SK-N-SH treated with all-trans-retinoic acid at 6 μM for 48 hours (cell line): ENCODE data around the gene NHSL2.

Experiments used
- ATAC-seq: fragments of 200-7000 bp; cut with Tn5 transposase; 3 replicates; pipeline ENCODE4 v1.9.1; 2020; ENCODE audit warnings: mild to moderate bottlenecking, moderate library complexity
- ARNTL ChIP-seq: fragments of 450-650 bp; formaldehyde crosslinking; IDR thresholded peaks from 2 replicates; pipeline ENCODE4 v1.5.0; 2020; ENCODE audit warnings: low read depth, mild to moderate bottlenecking, moderate library complexity, borderline replicate concordance
- BACH2 ChIP-seq: fragments of 250-450 bp; sonication (Bioruptor Pico); IDR thresholded peaks from 2 replicates; pipeline ENCODE4 v1.9.0; 2021; ENCODE audit warnings: mild to moderate bottlenecking, borderline replicate concordance
- ESRRG ChIP-seq: fragments of 250-450 bp; sonication (Bioruptor Pico); IDR thresholded peaks from 2 replicates; pipeline ENCODE4 v1.6.1; 2021; ENCODE audit warnings: mild to moderate bottlenecking
- GLIS3 ChIP-seq: fragments of 250-450 bp; sonication (Bioruptor Pico); IDR thresholded peaks from 2 replicates; pipeline ENCODE4 v1.5.0; 2020; ENCODE audit warnings: mild to moderate bottlenecking, moderate library complexity
- ISL1 ChIP-seq: fragments of 250-450 bp; sonication (Bioruptor Pico); IDR thresholded peaks from 2 replicates; pipeline ENCODE4 v2.1.2; 2022; ENCODE audit warnings: mild to moderate bottlenecking, moderate library complexity
- OSR1 ChIP-seq: fragments of 250-450 bp; sonication (Bioruptor Pico); IDR thresholded peaks from 2 replicates; pipeline ENCODE4 v1.8.0; 2022; ENCODE audit warnings: moderate library complexity, mild to moderate bottlenecking, inconsistent platforms
- PPARA ChIP-seq: fragments of 250-450 bp; sonication (Bioruptor Pico); IDR thresholded peaks from 2 replicates; pipeline ENCODE4 v1.5.0; 2020; ENCODE audit warnings: mild to moderate bottlenecking, borderline replicate concordance
- RARB ChIP-seq: fragments of 250-450 bp; sonication (Bioruptor Pico); IDR thresholded peaks from 2 replicates; pipeline ENCODE4 v1.8.0; 2021; ENCODE audit warnings: mild to moderate bottlenecking, moderate library complexity
- SNAI2 ChIP-seq: fragments of 250-450 bp; sonication (Bioruptor Pico); IDR thresholded peaks from 2 replicates; pipeline ENCODE4 v1.5.0; 2020; ENCODE audit warnings: mild to moderate bottlenecking, moderate library complexity
- TCF4 ChIP-seq: fragments of 250-450 bp; sonication (Bioruptor Pico); IDR thresholded peaks from 2 replicates; pipeline ENCODE4 v1.8.0; 2021; ENCODE audit warnings: mild to moderate bottlenecking, moderate library complexity, borderline replicate concordance
- TOX ChIP-seq: fragments of 250-450 bp; sonication (Bioruptor Pico); IDR thresholded peaks from 2 replicates; pipeline ENCODE4 v1.8.0; 2021; ENCODE audit warnings: mild to moderate bottlenecking, moderate library complexity, borderline replicate concordance
- ZC3H10 ChIP-seq: fragments of 250-450 bp; sonication (Bioruptor Pico); IDR thresholded peaks from 2 replicates; pipeline ENCODE4 v1.5.1; 2021; ENCODE audit warnings: mild to moderate bottlenecking, moderate library complexity
- ZFP3 ChIP-seq: fragments of 250-450 bp; sonication (Bioruptor Pico); IDR thresholded peaks from 2 replicates; pipeline ENCODE4 v1.5.0; 2020; ENCODE audit warnings: mild to moderate bottlenecking, moderate library complexity
- ZFP30 ChIP-seq: fragments of 450-650 bp; formaldehyde crosslinking; IDR thresholded peaks from 2 replicates; pipeline ENCODE4 v1.5.0; 2022; ENCODE audit warnings: mild to moderate bottlenecking, moderate library complexity
- ZNF565 ChIP-seq: fragments of 450-650 bp; formaldehyde crosslinking; conservative IDR thresholded peaks from 2 replicates; pipeline ENCODE4 v1.5.0; 2020; ENCODE audit warnings: low read depth, mild to moderate bottlenecking, moderate library complexity
- ZNF70 ChIP-seq: fragments of 450-650 bp; formaldehyde crosslinking; IDR thresholded peaks from 2 replicates; pipeline ENCODE4 v1.5.0; 2020; ENCODE audit warnings: mild to moderate bottlenecking, moderate library complexity
- ZNF8 ChIP-seq: fragments of 450-650 bp; formaldehyde crosslinking; IDR thresholded peaks from 2 replicates; pipeline ENCODE4 v1.5.0; 2020; ENCODE audit warnings: mild to moderate bottlenecking, moderate library complexity
- TF ChIP-seq, protein P1 (sequence below): fragments of 250-450 bp; sonication (Bioruptor Pico); IDR thresholded peaks from 2 replicates; pipeline ENCODE4 v1.8.0; 2020; ENCODE audit warnings: mild to moderate bottlenecking, moderate library complexity, borderline replicate concordance
- TF ChIP-seq, protein P2 (sequence below): fragments of 250-450 bp; sonication (Bioruptor Pico); IDR thresholded peaks from 2 replicates; pipeline ENCODE4 v1.5.1; 2021; ENCODE audit warnings: mild to moderate bottlenecking, moderate library complexity
- TF ChIP-seq, protein P3 (sequence below): fragments of 250-450 bp; sonication (Bioruptor Pico); IDR thresholded peaks from 2 replicates; pipeline ENCODE4 v1.5.1; 2020; ENCODE audit warnings: low read depth, mild to moderate bottlenecking, moderate library complexity

Gene NHSL2

DNA sequence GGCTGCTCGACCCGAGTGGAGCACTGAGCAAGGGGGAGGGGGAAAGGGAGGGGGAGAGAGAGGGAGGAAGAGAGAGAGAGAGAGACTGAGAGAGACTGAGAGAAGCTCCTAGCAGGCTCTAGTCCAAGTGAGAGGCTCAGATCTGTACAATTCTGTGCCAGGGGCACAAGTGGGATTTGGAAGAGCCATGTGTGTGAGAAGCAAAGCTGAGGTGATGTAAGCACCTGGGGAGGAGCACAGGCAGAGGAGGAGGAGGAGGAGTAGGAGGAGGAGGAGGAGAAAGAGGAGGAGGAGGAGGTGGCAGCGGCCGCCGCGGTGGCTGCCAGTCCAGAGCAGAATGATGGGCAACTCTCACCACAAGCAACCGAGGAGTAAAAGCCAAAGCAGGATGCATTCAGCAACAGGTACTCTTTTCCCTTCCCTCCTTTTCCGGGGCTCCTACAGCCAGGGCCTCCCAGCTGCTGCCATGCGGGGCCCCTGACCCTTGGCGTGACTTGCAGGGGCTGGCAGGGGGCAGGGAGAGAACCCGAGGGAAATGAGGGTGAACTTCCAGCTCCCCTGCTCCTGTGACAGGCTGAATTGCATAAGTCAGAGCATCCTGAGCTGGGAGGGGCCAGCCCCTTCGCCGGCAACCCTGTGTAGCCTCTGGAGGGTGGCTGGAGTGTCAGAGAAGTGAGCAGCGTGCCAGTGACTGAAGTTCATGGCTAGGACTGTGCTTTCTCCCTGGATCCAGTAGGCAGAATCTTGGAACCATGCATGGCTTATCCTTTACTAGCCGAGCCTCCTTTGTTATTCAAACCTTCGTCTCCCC lies 158.9 kb downstream of the NHSL2 start:
- peak; percentile 26 for ATAC-seq
- TF ChIP-seq, protein P1, sequence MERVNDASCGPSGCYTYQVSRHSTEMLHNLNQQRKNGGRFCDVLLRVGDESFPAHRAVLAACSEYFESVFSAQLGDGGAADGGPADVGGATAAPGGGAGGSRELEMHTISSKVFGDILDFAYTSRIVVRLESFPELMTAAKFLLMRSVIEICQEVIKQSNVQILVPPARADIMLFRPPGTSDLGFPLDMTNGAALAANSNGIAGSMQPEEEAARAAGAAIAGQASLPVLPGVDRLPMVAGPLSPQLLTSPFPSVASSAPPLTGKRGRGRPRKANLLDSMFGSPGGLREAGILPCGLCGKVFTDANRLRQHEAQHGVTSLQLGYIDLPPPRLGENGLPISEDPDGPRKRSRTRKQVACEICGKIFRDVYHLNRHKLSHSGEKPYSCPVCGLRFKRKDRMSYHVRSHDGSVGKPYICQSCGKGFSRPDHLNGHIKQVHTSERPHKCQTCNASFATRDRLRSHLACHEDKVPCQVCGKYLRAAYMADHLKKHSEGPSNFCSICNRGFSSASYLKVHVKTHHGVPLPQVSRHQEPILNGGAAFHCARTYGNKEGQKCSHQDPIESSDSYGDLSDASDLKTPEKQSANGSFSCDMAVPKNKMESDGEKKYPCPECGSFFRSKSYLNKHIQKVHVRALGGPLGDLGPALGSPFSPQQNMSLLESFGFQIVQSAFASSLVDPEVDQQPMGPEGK (CRISPR knock-in tag), result no peak
- TF ChIP-seq, protein P2, sequence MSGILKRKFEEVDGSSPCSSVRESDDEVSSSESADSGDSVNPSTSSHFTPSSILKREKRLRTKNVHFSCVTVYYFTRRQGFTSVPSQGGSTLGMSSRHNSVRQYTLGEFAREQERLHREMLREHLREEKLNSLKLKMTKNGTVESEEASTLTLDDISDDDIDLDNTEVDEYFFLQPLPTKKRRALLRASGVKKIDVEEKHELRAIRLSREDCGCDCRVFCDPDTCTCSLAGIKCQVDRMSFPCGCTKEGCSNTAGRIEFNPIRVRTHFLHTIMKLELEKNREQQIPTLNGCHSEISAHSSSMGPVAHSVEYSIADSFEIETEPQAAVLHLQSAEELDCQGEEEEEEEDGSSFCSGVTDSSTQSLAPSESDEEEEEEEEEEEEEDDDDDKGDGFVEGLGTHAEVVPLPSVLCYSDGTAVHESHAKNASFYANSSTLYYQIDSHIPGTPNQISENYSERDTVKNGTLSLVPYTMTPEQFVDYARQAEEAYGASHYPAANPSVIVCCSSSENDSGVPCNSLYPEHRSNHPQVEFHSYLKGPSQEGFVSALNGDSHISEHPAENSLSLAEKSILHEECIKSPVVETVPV (CRISPR knock-in tag), result no peak
- TF ChIP-seq ZNF70 (CRISPR knock-in tag), result no peak
- TF ChIP-seq RARB (CRISPR knock-in tag), result no peak
- TF ChIP-seq ISL1 (CRISPR knock-in tag), result no peak
- TF ChIP-seq BACH2 (CRISPR knock-in tag), result no peak
- no peak for TF ChIP-seq PPARA (CRISPR knock-in tag)
- TF ChIP-seq ZFP30 (CRISPR knock-in tag), result no peak
- TF ChIP-seq, all 23 proteins: peak for 0

DNA sequence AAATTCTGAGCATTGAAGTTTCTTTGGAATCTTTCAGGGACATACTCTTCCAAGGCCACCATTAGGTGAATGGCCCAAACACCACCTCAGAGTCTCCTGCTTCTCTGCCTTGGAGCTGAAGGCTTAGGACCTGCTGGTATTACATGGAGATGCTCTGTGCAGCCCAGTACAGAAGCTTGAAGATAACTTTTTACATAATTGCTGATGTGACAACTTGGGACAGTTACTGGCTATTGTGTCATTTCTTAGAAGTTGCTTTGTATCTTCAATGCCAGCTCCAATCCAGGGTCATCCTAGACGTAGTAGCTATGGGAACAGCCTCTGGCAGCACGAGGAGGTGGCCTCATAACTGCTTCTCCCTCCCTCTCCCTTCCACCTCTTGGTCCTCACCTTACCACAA lies 160.6 kb downstream of the NHSL2 start:
- no peak for TF ChIP-seq ZC3H10
- TF ChIP-seq ZFP3 (CRISPR knock-in tag), result no peak
- no peak for TF ChIP-seq OSR1 (CRISPR knock-in tag)
- TF ChIP-seq, protein P2 (CRISPR knock-in tag), result no peak
- TF ChIP-seq ESRRG (CRISPR knock-in tag), result no peak
- no peak for TF ChIP-seq SNAI2
- TF ChIP-seq, all 23 proteins: peak for 0
- no peak for ATAC-seq

DNA sequence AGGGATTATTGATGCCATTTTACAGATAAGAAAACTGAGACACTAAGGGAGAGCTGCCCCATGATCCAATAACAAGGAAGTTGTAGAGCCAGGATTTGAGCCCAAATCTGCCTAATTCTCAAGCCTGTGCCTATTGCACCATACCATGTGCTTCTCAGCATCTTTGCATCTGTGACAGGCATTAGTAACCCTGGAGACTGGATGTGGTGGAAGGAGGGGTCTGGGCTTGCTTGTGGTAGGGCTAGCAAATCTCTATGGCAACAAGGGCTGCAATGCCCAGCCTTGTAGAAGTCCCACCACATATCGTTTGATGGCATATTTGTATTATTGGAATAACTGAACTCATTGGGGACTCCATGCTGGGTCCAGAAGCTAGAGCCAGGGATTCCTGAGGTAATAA lies 163.0 kb downstream of the NHSL2 start:
- ATAC-seq, result no peak
- no peak for TF ChIP-seq ZNF70 (CRISPR knock-in tag)
- TF ChIP-seq ZNF8, result peak; percentile 92
- TF ChIP-seq ZFP3 (CRISPR knock-in tag), result no peak

DNA sequence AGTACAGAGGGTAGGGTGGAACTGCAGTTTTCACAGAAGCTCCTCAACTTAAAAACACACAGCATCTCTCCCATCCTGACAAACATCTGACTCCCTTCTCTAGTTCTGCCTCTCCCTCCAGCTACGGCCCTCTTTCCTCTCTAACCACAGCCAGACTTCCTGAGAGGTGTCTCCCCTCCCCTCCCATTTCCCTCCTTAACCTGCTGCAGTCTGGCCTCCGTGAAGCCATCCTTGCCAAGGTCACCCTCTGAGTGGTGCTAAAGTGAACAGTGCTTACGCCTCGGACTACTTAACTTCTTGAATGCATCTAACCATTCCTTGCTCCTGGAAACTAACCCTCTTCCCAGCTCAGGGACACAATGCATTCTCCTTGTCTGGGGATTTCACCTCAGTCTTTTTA lies 167.8 kb downstream of the NHSL2 start:
- no peak for TF ChIP-seq BACH2 (CRISPR knock-in tag)
- no peak for TF ChIP-seq ARNTL
- TF ChIP-seq OSR1 (CRISPR knock-in tag), result no peak
- TF ChIP-seq TOX, result no peak
- no peak for TF ChIP-seq ISL1 (CRISPR knock-in tag)
- TF ChIP-seq, protein P1 (CRISPR knock-in tag), result no peak
- no peak for TF ChIP-seq ZNF8
- TF ChIP-seq TCF4, result no peak
- no peak for TF ChIP-seq GLIS3 (CRISPR knock-in tag)
- TF ChIP-seq, protein P2 (CRISPR knock-in tag), result no peak
- TF ChIP-seq ZC3H10, result no peak
- TF ChIP-seq, protein P3, sequence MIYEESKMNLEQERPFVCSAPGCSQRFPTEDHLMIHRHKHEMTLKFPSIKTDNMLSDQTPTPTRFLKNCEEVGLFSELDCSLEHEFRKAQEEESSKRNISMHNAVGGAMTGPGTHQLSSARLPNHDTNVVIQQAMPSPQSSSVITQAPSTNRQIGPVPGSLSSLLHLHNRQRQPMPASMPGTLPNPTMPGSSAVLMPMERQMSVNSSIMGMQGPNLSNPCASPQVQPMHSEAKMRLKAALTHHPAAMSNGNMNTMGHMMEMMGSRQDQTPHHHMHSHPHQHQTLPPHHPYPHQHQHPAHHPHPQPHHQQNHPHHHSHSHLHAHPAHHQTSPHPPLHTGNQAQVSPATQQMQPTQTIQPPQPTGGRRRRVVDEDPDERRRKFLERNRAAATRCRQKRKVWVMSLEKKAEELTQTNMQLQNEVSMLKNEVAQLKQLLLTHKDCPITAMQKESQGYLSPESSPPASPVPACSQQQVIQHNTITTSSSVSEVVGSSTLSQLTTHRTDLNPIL (CRISPR knock-in tag), result no peak
- no peak for TF ChIP-seq ZFP3 (CRISPR knock-in tag)
- no peak for TF ChIP-seq ZNF565 (CRISPR knock-in tag)
- TF ChIP-seq RARB (CRISPR knock-in tag), result no peak
- ATAC-seq, result no peak
